ENCODE data around the gene SELENON.

DNA sequence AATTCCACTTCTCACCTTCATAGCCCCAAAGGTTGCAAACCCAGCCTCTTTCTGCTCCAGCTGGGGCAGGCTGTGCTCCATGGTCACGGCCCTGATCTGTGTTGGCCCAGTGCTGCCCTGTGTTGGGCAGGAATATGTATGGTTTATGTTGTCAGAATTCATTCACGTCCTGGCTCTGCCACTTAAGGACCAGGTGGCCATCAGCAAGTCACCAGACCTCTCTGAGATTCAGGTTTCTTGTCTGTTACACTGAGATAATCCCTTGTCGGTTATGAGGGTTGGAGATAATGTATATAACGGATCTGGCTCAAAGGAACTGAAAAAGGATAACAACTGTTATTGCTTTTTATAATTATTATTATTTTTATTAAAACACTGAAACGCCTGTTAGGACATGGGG lies 39.1 kb upstream of the SELENON start:
- TF ChIP-seq POLR2A (IDR thresholded peaks at IDR 0.05; ENCODE audit: low read depth, low read length) (no peak), TAF1 (IDR thresholded peaks at IDR 0.05; ENCODE audit: borderline replicate concordance, low read depth, low read length) (no peak)

Data from GM12892 (cell line).